ENCODE results near the gene PRRT3. TPM values are rescaled to one million over a fixed set of nuclear protein-coding genes. Genes with fewer than 3 reads are reported as not detected.
A peak's percentile ranks its signal among the peaks of the same experiment; 100 is the strongest.

PRRT3 gene
- total and polyA plus RNA-seq, 2 of the 13 experiments (the other 11 are each of a cell fraction or from before 2014, with no cell fraction given), result 0.22 to 0.44 TPM

- peak; percentile 18; the same call in 1 of the 2 replicates for TF ChIP-seq ZNF333 (CRISPR knock-in tag; IDR thresholded peaks at IDR 0.05; ENCODE audit: borderline replicate concordance)
- no peak for TF ChIP-seq SCMH1 (CRISPR knock-in tag; IDR thresholded peaks at IDR 0.05; ENCODE audit: borderline replicate concordance)
- TF ChIP-seq CREBL2 (CRISPR knock-in tag; IDR thresholded peaks at IDR 0.05; ENCODE audit: borderline replicate concordance), result peak; percentile 89; the same call in 1 of the 2 replicates
- no peak for TF ChIP-seq CEBPZ (IDR thresholded peaks at IDR 0.05; ENCODE audit: low read length)
- TF ChIP-seq ZNF446 (CRISPR knock-in tag; IDR thresholded peaks at IDR 0.05), result peak; percentile 67
- TF ChIP-seq RFX3 (CRISPR knock-in tag; IDR thresholded peaks at IDR 0.05), result no peak
- 0 out of 2 replicates have a peak, but pooled peaks have one; percentile 20 for TF ChIP-seq ZMYM3 (CRISPR knock-in tag; IDR thresholded peaks at IDR 0.05)
- TF ChIP-seq, protein P1, sequence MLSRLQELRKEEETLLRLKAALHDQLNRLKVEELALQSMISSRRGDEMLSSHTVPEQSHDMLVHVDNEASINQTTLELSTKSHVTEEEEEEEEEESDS (CRISPR knock-in tag; IDR thresholded peaks at IDR 0.05; ENCODE audit: borderline replicate concordance), result no peak
- peak; percentile 68 for TF ChIP-seq HDAC2 (CRISPR knock-in tag; IDR thresholded peaks at IDR 0.05)
- no peak; the same call in 1 of the 2 replicates for TF ChIP-seq ATAD3A (CRISPR knock-in tag; IDR thresholded peaks at IDR 0.05)
- peak; percentile 25; the same call in 1 of the 2 replicates for TF ChIP-seq PITX1 (CRISPR knock-in tag; IDR thresholded peaks at IDR 0.05)
- TF ChIP-seq ZNF530 (CRISPR knock-in tag; IDR thresholded peaks at IDR 0.05; ENCODE audit: low read depth), result no peak
- TF ChIP-seq ZFP36L1 (CRISPR knock-in tag; IDR thresholded peaks at IDR 0.05), result no peak
- no peak for TF ChIP-seq MAFK (conservative IDR thresholded peaks at IDR 0.05 in 1 of 2, IDR thresholded peaks at IDR 0.05 in 1 of 2; ENCODE audit: low read length in 2 of 2)
- TF ChIP-seq IRX3 (CRISPR knock-in tag; IDR thresholded peaks at IDR 0.05; ENCODE audit: borderline replicate concordance, low read depth), result peak; percentile 77; the same call in 1 of the 2 replicates
- peak; percentile 41; the same call in 1 of the 2 replicates for TF ChIP-seq PHF20 (CRISPR knock-in tag; IDR thresholded peaks at IDR 0.05)
- 0 out of 2 replicates have a peak, but pooled peaks have one; percentile 9 for TF ChIP-seq FOXO1 (CRISPR knock-in tag; IDR thresholded peaks at IDR 0.05)
- TF ChIP-seq, protein P2, sequence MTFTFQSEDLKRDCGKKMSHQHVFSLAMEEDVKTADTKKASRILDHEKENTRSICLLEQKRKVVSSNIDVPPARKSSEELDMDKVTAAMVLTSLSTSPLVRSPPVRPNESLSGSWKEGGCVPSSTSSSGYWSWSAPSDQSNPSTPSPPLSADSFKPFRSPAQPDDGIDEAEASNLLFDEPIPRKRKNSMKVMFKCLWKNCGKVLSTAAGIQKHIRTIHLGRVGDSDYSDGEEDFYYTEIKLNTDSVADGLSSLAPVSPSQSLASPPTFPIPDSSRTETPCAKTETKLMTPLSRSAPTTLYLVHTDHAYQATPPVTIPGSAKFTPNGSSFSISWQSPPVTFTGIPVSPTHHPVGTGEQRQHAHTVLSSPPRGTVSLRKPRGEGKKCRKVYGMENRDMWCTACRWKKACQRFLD (CRISPR knock-in tag; IDR thresholded peaks at IDR 0.05; ENCODE audit: borderline replicate concordance), result no peak; the same call in 1 of the 2 replicates
- no peak for TF ChIP-seq SRSF9 (IDR thresholded peaks at IDR 0.05; ENCODE audit: borderline replicate concordance, insufficient read depth, low read depth, low read length, poor library complexity, severe bottlenecking)
- TF ChIP-seq ZFX (CRISPR knock-in tag; IDR thresholded peaks at IDR 0.05; ENCODE audit: low read depth), result peak; percentile 93
- TF ChIP-seq, protein P3, sequence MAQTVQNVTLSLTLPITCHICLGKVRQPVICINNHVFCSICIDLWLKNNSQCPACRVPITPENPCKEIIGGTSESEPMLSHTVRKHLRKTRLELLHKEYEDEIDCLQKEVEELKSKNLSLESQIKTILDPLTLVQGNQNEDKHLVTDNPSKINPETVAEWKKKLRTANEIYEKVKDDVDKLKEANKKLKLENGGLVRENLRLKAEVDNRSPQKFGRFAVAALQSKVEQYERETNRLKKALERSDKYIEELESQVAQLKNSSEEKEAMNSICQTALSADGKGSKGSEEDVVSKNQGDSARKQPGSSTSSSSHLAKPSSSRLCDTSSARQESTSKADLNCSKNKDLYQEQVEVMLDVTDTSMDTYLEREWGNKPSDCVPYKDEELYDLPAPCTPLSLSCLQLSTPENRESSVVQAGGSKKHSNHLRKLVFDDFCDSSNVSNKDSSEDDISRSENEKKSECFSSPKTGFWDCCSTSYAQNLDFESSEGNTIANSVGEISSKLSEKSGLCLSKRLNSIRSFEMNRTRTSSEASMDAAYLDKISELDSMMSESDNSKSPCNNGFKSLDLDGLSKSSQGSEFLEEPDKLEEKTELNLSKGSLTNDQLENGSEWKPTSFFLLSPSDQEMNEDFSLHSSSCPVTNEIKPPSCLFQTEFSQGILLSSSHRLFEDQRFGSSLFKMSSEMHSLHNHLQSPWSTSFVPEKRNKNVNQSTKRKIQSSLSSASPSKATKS (CRISPR knock-in tag; IDR thresholded peaks at IDR 0.05), result no peak
Measured at GRCh38 chr3:9947025-9947995, 4.9 kb downstream of the PRRT3 start (continued).

Measured in HepG2 (cell line).